ENCODE data around the gene TES.
"Not testable (repeated sequence)": the region's sequence is repeated elsewhere in the genome, so short reads cannot be mapped to it uniquely, and the experiment has no call there.

Gene TES

GRCh38 chr7:116225860-116226259 lies 15.5 kb downstream of the TES start:
- no peak for FAIRE-seq

DNA sequence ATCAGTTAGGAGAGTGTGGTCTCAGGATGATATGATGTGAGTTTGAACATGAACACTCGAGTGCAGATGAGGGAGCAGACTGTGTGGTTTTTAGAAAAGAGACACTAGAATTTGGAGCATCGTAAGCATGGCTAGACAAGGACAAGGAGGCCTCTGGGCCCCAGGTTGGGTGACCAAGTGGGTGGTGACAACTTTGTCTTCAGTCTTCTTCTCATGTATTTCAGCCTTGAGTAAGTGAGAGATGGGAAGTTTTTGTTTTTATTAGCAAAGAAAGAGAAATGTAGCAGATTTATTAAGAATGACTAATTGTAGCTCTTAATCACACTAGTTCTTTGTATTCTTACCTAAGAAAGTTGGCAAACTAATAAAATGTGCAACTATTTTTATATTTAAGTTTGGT lies 16.3 kb downstream of the TES start:
- no peak for FAIRE-seq

GRCh38 chr7:116227678-116228239 lies 17.4 kb downstream of the TES start:
- FAIRE-seq = no peak

GRCh38 chr7:116228241-116228640 lies 17.9 kb downstream of the TES start:
- FAIRE-seq = no peak

DNA sequence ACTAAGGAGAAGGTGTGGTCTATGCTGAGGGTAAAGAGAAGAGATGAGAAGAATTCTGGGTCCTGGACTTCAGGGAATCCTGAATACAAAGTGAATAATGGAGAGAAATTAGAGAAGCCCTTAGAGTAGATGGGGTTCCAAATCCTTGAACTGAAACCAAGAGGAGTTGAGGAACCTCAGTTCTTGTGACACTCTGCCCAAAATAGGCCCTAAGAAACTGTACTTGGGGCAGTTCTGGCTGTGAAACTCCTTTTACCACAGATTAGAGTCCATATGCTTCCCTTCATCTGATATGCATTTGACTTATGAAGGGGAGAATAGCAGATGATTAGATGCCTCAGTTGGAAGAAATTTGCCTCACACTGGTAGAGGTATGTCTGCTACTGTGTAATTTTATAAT lies 19.0 kb downstream of the TES start:
- no peak for FAIRE-seq

DNA sequence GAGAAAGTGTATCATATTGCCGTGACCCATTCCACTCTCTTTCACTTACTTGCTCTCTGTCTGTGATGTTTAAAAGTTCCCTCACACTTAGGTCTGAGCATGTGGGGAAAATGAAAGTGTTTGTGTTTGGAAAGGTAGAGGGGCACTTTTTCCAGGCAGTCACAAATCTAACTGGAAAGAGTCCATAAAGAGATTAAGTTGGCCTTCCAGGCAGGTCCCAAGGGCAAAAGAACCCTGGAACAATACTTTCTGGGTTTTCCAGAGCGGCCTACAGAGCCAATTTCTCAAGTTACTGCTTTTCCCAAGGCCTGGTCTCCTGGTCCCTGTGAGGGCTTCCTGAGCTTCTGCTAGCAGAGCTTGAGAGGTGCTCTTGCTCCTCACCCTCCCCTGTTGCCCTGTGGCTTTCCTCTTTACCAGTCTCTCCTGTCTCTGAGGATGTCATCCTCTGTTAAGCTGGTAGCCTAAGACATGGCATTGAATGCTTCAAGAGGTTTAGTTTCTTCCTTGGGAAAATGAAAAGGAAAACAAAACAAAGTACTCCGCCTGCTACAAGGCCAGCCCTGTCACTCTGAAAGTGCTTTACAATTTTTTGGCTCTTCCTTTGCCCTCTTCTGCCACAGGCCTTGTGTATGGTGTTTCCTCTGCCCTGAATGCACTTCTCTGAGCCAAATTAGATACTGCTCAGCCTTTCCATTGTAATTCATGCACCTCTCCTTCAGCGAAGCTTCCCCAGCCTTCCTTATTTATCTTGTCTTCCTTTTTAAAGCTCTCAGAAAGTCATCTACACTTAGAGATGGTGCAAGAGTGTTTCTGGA lies 20.1 kb downstream of the TES start:
- FAIRE-seq = no peak

DNA sequence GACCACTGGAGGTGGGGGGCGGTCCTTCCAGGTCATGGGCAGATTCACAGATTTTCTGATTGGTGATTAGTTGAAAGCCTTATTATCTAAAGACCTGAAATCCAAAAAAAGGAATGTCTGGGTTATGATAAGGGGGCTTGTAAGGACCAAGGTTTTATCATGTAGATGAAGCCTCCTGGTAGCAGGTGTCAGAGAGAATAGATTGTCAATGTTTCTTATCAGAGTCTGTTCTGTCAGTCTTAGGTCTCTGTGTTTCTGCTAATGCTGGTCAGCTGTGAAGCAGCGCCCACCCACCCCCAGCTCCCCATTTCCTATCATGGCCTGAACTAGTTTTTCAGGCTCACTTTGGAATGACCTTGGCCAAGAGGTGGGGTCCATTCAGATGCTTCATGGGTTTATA lies 21.2 kb downstream of the TES start:
- no peak for FAIRE-seq

DNA sequence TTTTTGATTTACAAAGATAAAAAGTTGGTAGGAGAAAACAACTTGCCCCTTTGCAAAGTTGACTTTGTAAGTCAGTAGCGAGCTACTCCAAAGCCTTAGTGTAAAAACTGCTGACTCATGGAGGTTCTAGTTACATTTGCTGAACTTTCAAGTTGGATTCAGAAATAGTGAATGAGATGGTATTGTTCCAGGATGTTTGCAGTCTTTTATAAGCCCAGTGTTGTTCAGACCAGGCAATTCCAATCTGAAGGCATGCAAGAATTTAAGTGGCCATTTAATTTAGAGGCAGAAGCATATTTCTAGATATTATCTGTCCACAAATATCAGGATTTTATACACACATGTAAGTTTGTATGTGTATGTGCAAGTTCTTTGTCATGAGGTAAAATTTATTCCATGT lies 21.6 kb downstream of the TES start:
- FAIRE-seq = no peak

DNA sequence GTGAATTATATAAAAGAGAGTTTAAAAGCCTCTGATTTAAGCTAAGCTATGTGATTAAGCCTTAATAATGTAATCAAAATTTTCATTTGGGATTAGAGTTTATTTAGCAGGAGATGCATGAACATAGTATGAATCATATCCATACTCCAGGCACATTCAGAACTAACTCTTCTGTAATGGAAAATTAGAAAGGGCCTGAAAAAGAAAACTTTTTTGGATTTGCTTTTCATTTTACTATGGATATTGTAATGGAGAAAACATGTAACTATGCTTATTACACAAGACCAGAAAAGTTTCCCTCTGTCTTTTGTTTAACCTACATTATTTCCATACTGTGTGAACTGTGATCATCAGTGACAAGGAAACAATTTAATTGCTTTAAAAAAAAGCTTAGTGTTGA lies 22.0 kb downstream of the TES start:
- no peak for FAIRE-seq

GRCh38 chr7:116232920-116233319 lies 22.6 kb downstream of the TES start:
- no peak for FAIRE-seq

DNA sequence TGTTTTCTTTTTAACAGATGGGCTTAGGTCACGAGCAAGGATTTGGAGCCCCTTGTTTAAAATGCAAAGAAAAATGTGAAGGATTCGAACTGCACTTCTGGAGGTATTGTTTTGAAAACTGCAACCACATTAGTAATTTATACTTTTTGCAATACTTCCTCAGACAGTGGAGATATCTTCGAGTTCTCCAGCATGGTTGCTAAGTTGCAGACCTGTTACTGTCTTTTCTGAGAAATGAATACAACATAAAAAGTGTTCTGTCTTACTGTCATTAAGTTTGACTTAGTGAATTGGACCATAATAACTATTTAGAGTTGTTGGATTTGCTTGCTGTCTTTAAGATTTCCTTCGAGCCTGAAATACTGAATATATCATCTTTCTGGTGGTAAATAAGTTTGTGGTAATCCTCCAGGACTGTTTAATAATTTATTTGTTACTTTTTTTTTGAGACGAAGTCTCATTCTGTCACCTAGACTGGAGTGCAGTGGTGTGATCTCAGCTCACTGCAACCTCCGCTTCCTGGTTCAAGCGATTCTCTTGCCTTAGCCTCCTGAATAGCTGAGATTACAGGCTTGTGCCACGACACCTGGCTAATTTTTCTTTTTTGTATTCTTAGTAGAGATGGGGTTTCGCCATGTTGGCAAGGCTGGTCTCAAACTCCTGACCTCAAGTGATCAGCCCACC lies 24.3 kb downstream of the TES start:
- no peak for FAIRE-seq

DNA sequence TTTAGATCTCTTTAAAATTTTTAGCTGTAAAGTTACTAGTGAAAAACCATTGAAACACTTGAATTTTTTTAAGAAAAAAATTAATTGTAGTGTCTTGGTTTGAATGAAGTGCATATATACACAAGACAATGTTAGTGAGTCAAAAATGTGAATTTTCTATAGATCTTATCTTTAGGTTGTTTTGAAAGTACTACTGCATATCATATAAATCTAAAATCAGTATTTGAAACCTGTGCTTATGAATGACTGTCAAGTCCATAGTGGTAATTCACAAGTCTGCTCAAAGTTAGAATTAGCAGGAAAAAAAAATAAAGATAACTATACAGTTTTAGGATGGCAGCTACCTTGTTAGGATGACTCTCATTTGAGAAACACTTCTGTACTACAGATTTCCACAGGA lies 25.0 kb downstream of the TES start:
- no peak for FAIRE-seq

GRCh38 chr7:116236020-116236630 lies 25.8 kb downstream of the TES start:
- FAIRE-seq = no peak

DNA sequence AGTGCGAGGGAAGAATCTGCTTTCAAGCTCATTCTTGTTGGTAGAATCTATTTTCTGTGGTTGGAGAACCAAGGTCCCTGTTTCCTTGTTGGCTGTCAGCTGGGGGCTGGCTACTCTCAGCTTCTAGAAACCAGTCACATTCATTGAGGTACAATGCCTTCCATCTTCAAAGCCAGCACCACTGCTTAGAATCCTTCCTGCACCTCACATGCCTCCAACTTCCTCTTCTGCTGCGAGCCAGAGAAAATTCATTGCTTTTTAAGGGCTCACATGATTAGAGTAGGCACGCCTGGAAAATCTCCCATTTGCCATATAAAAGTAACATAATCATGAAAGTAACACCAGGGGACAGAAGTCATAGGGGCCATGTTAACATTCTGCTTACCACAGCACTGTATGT lies 28.7 kb downstream of the TES start:
- no peak for FAIRE-seq

- no peak for FAIRE-seq
Measured at GRCh38 chr7:116239434-116239833, 29.1 kb downstream of the TES start.

DNA sequence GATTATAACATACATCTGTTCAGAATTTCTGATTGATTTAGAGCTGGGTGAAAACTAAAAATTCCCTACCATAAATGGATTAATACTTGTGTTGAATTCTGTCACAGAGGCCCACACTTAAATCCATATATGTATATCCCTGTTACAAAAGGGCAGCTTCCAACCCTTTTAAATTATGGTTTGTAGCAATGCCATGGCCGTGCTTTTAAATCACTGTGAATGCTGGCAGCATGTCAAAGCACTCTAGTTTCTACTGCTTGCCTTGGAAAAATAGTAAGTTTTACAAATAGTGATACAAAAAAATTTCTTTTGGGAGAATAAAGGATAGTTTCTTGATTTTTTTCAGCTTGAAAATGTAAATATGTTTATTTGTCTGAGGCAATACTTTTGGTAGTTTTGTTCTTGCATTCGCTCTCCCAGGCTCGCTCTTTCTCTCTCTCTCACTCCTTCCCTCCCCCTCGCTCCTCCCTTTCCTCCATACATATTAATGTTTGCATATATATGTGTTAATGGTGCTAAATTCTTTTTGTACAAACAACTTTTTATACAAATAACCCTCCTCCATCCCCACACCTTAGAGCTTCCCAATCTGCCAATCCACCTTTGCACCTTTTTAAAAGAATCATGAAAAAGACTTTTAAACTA lies 29.8 kb downstream of the TES start:
- FAIRE-seq = no peak

DNA sequence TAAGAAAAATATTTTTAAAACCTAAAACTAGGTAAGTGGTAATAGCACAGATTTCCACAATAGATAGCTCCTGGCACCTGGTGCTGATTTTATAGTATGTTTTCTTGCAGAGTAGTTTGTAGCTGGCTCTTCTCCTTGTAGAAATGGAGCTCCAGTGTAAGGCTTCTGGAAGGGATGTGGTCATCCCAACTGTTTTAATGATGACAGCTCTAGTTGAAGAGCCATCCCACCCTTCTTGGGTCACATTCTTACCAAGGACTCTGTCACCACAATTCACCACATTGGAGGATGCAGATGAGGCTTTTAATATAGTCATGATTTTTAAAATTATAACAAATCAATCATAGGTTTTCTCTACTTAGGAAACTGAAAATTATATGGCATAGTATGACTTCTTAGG lies 31.0 kb downstream of the TES start:
- FAIRE-seq = no peak

- FAIRE-seq = no peak
Measured at GRCh38 chr7:116242178-116242577, 31.8 kb downstream of the TES start.

- no peak for FAIRE-seq
Measured at GRCh38 chr7:116242759-116243158, 32.4 kb downstream of the TES start.

- not testable (repeated sequence) for FAIRE-seq
Measured at GRCh38 chr7:116244803-116245202, 34.5 kb downstream of the TES start.

- no peak for FAIRE-seq
Measured at GRCh38 chr7:116246357-116246756, 36.0 kb downstream of the TES start.

DNA sequence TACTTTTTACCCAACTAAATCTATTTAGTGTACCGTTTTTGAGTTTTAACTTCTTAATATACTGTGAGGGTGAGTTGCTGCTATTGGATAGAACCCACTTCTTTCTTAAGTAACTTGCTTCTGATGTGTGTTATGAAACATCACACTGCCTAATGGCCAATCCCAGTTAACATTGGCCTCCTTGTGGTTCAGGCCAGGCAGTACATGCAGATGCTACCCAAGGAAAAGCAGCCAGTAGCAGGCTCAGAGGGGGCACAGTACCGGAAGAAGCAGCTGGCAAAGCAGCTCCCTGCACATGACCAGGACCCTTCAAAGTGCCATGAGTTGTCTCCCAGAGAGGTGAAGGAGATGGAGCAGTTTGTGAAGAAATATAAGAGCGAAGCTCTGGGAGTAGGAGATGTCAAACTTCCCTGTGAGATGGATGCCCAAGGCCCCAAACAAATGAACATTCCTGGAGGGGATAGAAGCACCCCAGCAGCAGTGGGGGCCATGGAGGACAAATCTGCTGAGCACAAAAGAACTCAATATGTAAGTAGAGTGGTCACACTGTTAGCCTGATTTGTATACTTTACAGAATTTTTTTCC lies 39.7 kb downstream of the TES start:
- no peak for FAIRE-seq

GRCh38 chr7:116251675-116252074 lies 41.3 kb downstream of the TES start:
- no peak for FAIRE-seq

All from colon (tissue), 2 donors.